GM10248 (cell line): ENCODE results near the gene PLAAT2.
"Not testable (repeated sequence)": the region's sequence is repeated elsewhere in the genome, so short reads cannot be mapped to it uniquely, and the experiment has no call there.

Experiments used
- CTCF ChIA-PET: fragments of 300-600 bp; sonication (Branson Sonifier 250); formaldehyde crosslinking; extraction: SDS; loops from one replicate; lab custom pipeline; 2021; ENCODE audit warnings: antibody characterized with exemption; lab: Yijun Ruan, JAX
- POLR2A ChIA-PET: fragments of 350-650 bp; sonication (Branson Sonifier 250); formaldehyde crosslinking; extraction: SDS; loops from one replicate; lab custom pipeline; 2020; ENCODE audit warnings: antibody characterized with exemption; lab: Yijun Ruan, JAX
- DNase-seq: peaks from one replicate; pipeline ENCODE4 v3.0.0; 2012; ENCODE audit errors: extremely low spot score
- TF ChIP-seq, protein P1 (sequence below): IDR thresholded peaks from 2 replicates; pipeline ENCODE4 v1.5.1; 2012; ENCODE audit warnings: mild to moderate bottlenecking, low read depth; ENCODE audit errors: extremely low read depth, missing control alignments, control extremely low read depth

PLAAT2 gene

DNA sequence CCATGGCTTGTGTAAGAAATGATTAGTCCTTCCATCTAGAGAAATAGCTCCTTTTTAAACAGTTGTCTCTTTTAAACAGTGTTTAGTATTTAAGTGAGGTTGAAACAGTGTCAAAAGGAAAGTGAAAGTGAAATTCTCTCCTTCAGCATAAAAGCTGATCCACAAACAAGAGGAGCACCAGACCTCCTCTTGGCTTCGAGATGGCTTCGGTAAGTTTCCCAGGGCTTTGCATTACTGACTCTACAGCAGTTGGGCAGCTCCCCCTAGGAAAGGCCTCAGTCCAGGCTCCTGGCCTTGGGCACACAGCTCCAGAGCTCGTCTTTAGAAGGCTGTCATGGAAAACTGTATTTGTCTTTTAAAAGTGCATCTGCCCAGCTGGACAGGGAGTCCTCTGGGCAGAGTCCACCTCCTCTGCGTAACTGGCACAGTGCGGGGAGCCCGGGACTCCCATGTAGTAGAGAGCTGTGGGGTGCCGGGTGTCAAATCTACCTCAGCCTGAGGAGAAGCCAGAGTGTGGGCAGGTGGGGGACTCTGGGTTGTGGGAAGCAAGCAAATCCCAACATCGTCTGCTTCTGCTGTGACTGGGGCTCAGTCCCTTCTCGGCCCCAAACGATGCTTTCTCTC lies 26.4 kb downstream of the PLAAT2 start, which contains the start of gene PLAAT4:
Gene PLAAT4 (plus strand): TSS at position 140 of the 624 bp plus-strand sequence. CDS start 61 bp downstream, at position 201.
- DNase-seq = peak; percentile 72
- TF ChIP-seq, protein P1, sequence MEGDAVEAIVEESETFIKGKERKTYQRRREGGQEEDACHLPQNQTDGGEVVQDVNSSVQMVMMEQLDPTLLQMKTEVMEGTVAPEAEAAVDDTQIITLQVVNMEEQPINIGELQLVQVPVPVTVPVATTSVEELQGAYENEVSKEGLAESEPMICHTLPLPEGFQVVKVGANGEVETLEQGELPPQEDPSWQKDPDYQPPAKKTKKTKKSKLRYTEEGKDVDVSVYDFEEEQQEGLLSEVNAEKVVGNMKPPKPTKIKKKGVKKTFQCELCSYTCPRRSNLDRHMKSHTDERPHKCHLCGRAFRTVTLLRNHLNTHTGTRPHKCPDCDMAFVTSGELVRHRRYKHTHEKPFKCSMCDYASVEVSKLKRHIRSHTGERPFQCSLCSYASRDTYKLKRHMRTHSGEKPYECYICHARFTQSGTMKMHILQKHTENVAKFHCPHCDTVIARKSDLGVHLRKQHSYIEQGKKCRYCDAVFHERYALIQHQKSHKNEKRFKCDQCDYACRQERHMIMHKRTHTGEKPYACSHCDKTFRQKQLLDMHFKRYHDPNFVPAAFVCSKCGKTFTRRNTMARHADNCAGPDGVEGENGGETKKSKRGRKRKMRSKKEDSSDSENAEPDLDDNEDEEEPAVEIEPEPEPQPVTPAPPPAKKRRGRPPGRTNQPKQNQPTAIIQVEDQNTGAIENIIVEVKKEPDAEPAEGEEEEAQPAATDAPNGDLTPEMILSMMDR = no peak
- POLR2A ChIA-PET = no interaction called here
- CTCF ChIA-PET = interaction anchor here (0.7 to 3.5 kb wide), 14 partner anchors 8 to 102 kb away, joined by 3 to 11 read pairs (median 3); partner anchors contain the start of gene PLAAT2

- ChIA-PET POLR2A (no interaction called here), CTCF (interaction anchor here (0.6 to 3.5 kb wide), 5 partner anchors 16 to 100 kb away, joined by 3 to 11 read pairs (median 4); no protein-coding TSS in a partner anchor)
- no peak for DNase-seq
- TF ChIP-seq, protein P1 = no peak
These were observed 27.4 kb downstream of the PLAAT2 start for GRCh38 chr11:63535734-63536133.

DNA sequence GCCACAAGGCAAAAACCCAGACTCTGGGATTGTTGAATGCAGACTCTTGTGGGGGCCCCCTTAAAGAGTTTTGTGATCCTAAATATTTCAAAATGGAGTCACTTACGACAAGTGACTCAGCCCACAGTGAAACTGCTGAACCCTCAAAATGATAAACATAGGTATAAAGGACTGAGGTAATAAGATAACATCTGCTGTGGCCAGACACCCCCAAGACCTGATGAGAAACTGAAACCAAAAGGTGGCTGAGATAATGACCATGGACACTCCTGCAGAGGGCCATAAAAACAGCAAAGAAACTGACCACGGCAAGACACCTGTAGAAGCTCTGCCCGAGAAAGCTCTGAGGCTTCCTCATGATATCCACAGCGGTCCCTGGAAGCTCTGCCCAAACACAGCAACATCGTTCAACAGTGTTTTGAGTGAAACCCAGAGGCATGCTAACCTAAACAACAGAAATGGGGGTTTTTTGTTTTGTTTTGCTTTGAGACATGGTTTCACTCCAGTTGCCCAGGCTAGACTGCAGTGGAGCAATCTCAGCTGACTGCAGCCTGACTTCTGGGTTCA lies 28.2 kb downstream of the PLAAT2 start:
- CTCF ChIA-PET = interaction anchor here (0.6 to 3.5 kb wide), 2 partner anchors 16 to 56 kb away, joined by 4 to 11 read pairs; no protein-coding TSS in a partner anchor
- TF ChIP-seq, protein P1 = no peak
- POLR2A ChIA-PET = no interaction called here

DNA sequence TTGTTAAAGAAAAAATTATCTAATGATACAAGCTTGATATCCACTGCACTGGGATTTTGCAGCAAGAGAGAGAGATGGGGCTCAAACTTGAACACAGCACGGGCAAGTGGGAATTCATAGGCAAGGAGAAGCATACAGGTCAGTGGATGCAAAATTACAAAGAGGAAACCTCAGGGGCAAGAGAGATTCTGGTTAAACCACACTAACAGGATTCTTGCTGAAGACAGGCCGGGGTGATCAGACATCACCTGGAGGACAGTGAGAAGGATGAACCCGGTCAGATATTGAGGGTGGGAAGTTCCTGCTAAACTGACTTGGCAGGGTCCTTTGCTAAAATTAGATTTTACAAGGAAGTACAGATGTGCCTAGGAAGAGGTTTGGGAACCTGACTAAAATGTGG lies 29.1 kb downstream of the PLAAT2 start:
- CTCF ChIA-PET = no interaction called here
- POLR2A ChIA-PET = no interaction called here
- no peak for DNase-seq
- TF ChIP-seq, protein P1 = no peak

More for the DNA sequence above, 28.2 kb downstream of the PLAAT2 start:
- DNase-seq = peak; percentile 45

DNA sequence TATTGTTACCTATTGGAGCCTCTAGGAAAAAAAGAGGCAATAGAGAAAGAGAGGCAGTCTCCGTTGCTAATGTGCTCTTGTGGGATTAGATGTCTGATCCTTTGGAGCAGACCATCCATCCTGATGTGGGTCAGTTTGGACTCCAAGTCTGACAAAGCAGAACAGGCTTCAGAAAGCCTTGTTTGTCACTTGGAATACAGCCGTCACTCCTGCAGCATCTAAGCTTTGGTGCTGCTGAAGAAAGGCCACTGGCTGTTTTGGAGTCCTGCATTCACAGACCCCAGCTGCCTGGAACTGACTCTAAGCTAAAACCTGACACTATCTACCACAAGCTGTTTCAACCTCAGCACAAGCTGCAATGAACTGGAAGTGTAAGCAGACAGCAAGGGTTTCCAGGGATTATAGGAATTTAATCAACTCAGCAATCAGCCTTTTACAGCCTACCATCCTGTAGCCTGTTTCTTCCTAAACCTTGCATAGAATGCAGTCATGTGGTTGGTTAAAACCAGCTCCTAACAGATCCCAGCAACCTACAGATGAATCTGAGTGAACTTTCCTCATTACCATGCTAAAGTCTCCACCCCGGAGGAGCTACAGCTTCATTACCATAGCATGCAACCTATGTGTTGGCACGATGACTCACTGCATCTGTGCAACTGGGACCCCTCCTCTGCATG lies 30.2 kb downstream of the PLAAT2 start:
- TF ChIP-seq, protein P1 = no peak
- ChIA-PET CTCF (interaction anchor here (1.1 to 2.0 kb wide), 4 partner anchors 16 to 103 kb away, joined by 3 to 6 read pairs (median 4); no protein-coding TSS in a partner anchor), POLR2A (interaction anchor here (0.6 kb wide), 1 partner anchor 685 kb away, joined by 3 read pairs; no protein-coding TSS in a partner anchor)
- DNase-seq = no peak

GRCh38 chr11:63532117-63532516 lies 31.1 kb downstream of the PLAAT2 start:
- TF ChIP-seq, protein P1 = no peak
- CTCF ChIA-PET = interaction anchor here (1.1 to 2.0 kb wide), 6 partner anchors 15 to 104 kb away, joined by 3 to 6 read pairs (median 4); no protein-coding TSS in a partner anchor

DNA sequence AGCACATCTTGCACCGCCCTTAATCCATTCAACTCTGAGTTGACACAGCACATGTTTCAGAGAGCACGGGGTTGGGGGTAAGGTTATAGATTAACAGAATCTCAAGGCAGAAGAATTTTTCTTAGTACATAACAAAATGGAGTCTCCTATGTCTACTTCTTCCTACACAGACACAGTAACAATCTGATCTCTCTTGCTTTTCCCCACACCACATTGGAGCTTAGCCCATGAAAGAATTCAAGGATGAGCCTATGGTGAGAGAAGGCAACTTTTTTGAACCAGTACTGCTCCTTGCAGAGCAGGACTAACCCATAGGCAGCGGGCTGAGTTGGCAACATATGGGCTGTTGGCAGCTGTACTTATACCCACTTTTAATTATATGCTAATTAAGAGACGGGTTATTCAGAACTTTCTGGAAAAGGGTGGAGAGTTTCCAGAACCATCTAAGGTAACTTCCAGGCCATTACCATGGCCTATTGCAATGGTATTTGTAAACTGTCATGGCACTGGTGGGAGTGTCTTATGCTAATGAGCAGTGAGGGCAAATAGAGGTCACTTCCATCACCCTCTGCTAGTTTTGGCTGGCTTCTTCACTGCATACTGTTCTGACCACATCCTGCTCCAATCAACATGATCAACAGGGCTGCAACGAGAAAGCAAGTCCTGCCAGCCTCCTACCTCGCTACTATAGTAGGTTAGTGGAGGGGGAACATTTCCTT lies 31.9 kb downstream of the PLAAT2 start:
- CTCF ChIA-PET = interaction anchor here (1.1 to 2.0 kb wide), 5 partner anchors 14 to 105 kb away, joined by 3 to 6 read pairs (median 5); no protein-coding TSS in a partner anchor
- DNase-seq, POLR2A ChIA-PET: not testable (repeated sequence)

More at GRCh38 chr11:63532117-63532516, 31.1 kb downstream of the PLAAT2 start:
- POLR2A ChIA-PET = no interaction called here
- DNase-seq = no peak
